NCI-H1436 treated with DMSO at 0.1 percent for 48 hours (cell line): ENCODE measurements around the gene NCAPD2.
"Not testable (repeated sequence)": the region's sequence is repeated elsewhere in the genome, so short reads cannot be mapped to it uniquely, and the experiment has no call there.

Source experiments
- DNase-seq: peaks from one replicate; lab custom pipeline; 2025; lab: John Stamatoyannopoulos, UW

NCAPD2 gene

GRCh38 chr12:6463216-6463615 is 30.7 kb upstream of the NCAPD2 start:
- no peak for DNase-seq

GRCh38 chr12:6463858-6464257 is 30.0 kb upstream of the NCAPD2 start:
- DNase-seq = no peak

GRCh38 chr12:6464531-6464930 is 29.4 kb upstream of the NCAPD2 start:
- no peak for DNase-seq

DNA sequence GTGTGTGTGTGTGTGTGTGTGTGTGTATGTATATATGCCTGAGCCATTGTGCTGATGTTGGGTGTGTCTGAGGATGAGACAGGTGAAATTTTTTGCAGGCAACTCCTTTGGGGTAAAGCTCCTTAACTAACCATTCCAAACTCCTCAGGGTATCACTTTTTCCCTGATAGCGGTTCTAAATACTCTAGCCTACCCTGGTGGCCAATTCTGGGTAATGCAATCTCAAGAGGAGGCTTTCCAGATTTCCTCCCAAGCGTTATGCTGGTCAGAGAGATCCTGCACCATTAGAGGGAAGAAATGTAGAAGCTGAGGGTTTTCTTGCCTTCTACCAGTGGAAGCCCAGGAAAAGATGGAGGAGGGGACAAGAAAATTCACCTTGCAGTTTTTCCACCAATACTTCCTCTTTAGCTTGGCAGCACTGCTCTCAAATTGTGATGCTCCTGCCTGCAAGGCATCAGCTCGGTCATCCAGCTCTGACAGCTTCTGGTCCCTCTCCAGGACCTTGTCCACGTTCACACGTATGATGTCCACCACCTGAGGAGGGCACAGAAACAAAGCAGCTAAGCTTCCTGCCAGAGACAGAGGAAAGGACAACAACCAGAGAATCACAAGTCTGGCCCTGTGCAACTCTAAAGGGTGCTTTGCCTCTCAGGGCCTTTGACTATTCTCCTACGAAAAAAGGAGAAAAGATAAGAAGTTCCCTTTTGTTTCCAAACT is 28.3 kb upstream of the NCAPD2 start:
- no peak for DNase-seq

- DNase-seq = no peak
These were observed 27.7 kb upstream of the NCAPD2 start for GRCh38 chr12:6466184-6466573.

DNA sequence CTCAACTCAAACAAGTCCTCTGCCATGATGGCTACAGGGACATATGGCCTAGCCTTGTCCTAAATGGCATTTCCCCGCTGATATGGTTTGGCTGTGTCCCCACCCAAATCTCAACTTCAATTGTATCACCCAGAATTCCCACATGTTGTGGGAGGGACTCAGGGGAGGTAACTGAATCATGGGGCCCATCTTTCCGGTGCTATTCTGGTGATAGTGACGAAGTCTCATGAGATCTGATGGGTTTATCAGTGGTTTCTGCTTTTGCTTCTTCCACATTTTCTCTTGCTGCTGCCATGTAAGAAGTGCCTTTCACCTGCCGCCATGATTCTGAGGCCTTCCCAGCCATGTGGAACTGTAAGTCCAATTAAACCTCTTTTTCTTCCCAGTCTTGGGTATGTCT is 27.2 kb upstream of the NCAPD2 start:
- DNase-seq = not testable (repeated sequence)

DNA sequence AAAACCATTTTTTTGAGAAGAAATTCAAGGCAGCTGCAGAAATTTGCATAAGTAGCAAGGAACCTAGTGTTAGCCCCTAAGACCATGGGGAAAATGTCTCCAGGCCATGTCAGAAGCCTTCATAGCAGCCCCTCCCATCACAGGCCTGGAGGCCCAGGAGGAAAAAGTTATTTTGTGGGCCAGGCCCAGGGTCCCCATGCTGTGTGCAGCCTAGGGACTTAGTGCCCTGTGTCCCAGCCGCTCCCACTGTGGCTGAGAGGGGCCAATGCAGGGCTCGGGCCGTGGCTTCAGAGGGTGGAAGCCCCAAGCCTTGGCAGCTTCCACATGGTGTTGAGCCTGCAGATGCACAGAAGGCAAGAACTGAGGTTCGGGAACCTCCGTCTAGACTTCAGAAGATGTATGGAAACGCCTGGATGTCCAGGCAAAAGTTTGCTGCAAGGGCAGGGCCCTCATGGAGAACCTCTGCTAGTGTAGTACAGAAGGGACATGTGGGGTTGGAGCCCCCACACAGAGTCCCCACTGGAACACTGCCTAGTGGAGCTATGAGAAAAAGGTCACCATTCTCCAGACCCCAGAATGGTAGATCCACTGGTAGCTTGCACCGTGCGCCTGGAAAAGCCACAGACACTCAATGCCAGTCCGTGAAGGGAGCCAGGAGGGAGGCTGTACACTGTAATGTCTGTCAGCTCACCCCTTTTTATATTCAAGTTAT is 26.2 kb upstream of the NCAPD2 start:
- DNase-seq = not testable (repeated sequence)

DNA sequence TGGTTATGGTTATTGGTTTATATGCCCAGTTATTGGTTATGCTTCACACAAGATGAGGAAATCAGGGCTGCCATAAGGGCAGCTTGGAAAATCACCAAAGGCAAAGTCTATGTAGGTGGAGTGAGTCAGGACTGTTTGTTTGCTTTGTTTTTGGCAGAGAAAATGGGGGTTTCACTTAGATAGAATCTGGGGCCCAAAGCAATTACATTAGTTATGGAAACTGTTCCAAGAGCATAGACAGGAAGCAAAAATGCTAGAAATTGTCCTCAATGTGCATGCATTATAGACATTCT is 25.7 kb upstream of the NCAPD2 start:
- DNase-seq = no peak

GRCh38 chr12:6469092-6469491 is 24.8 kb upstream of the NCAPD2 start:
- no peak for DNase-seq

- DNase-seq = no peak
These were observed 24.1 kb upstream of the NCAPD2 start for GRCh38 chr12:6469609-6470374.

DNA sequence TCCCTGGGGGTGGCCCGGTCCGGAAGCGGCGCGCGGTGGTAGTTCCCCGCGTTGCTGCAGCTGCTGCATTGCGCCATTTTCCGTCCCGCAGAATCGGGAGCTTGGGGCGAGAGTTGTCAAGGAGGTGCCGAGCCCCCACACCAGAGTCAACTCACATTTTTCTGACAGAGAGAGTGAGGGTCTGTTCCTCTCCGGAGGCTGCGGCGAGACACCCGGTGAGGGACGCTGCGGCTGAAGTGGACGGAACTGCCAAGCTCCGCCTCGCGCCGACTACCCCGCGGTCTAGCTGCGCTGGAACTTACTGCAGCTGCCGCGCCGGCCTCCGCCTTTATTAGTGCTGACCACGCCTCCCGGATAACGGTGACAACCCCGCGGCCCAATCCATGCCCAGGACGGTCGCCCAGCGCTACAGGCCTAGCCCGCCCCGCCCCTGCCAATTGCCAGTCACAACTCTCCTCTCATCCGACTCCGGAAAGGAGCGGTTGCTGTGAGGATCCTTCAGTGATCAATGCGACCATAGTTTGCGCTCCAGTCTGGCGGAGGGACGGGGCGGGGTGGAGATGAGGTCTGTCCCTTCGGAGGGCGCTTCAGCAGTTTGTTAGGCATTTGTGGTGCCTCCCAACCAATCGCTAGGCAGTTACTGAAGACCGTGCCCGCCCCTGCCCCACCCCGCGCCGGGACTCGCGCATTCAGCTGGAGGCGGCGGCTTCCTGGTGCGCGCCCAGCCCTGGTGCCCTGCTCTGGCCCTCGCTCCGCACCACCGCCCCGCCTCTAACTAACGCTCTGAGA is 23.3 kb upstream of the NCAPD2 start, which contains the start of gene VAMP1:
TSS of gene VAMP1 (minus strand) at position 303 of the 789 bp plus-strand sequence. CDS start at position 157, 146 bp downstream.
- DNase-seq = peak; percentile 88

- DNase-seq = no peak
These were observed 21.9 kb upstream of the NCAPD2 start for GRCh38 chr12:6471989-6472360.

GRCh38 chr12:6472491-6472890 is 21.4 kb upstream of the NCAPD2 start:
- DNase-seq = no peak

GRCh38 chr12:6475233-6475975 is 18.5 kb upstream of the NCAPD2 start:
- DNase-seq = not testable (repeated sequence)

DNA sequence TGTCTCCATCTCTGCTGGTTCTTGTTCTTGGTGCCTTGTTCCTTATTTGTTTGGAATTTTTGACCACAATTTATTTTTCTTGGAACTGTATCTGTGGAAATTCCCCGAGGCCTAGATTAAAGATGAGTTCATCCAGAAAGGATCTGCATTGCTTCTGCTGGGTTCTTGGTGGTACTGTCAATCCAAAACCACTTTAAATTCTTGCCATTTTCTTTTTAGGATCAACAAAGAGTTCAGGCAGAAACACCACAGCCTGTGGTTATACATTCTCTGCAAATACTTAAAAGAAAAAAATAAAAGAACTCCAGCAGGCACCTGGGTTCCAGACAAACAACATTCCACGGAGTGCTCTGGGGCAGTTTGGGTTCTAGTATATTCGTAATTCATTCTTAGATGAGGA is 17.4 kb upstream of the NCAPD2 start:
- no peak for DNase-seq

- DNase-seq = not testable (repeated sequence)
These were observed 16.1 kb upstream of the NCAPD2 start for GRCh38 chr12:6477601-6478377.

- DNase-seq = no peak
These were observed 15.5 kb upstream of the NCAPD2 start for GRCh38 chr12:6478416-6478815.

GRCh38 chr12:6488240-6488639 is 5.7 kb upstream of the NCAPD2 start:
- no peak for DNase-seq

DNA sequence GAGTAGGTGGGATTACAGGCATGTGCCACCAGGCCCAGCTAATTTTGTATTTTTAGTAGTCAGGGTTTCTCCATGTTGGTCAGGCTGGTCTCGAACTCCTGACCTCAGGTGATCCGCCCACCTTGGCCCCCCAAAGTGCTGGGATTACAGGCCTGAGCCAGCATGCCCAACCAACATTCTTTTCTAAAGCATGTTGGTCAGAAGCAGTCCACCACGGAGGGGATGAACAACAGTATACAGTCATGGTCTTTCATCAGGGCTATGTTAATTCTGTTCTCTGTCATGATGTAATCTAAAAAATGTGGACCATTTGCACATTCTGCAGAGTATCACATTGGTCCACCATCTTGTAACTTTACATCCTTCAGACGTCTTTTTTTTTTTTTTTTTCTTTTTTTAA is 4.5 kb upstream of the NCAPD2 start:
- no peak for DNase-seq

GRCh38 chr12:6490673-6491072 is 3.2 kb upstream of the NCAPD2 start:
- not testable (repeated sequence) for DNase-seq
